Naive thymus-derived CD8-positive, alpha-beta T cell (primary cell): ENCODE measurements around the gene SAFB2. TPM values are rescaled to one million over a fixed set of nuclear protein-coding genes. Genes with fewer than 3 reads are reported as not detected.
A peak's percentile ranks its signal among the peaks of the same experiment; 100 is the strongest.

ENCODE experiments used
- ATAC-seq, 2 donors: fragments of 150-1000 bp; cut with Tn5 transposase in 1 of 2; sonication (Bioruptor Pico), chemical (Tn5 transposase) in 1 of 2; 1 replicate in 1 of 2; 2 replicates in 1 of 2; pipeline ENCODE4 v1.10.0; 2021; ENCODE audit warnings: mild to moderate bottlenecking in 2 of 2, moderate library complexity in 2 of 2
- POLR2A ChIA-PET: fragments of 350-600 bp; sonication (Branson Sonifier 250); formaldehyde crosslinking; loops from one replicate; lab custom pipeline; 2021; ENCODE audit warnings: antibody characterized with exemption; lab: Charles Lee
- DNase-seq, 10 donors: peaks; one replicate each; pipeline versions ENCODE4 v3.0.0 to v3.0.0-alpha.2; 2020 to 2022
- H3K27ac Mint-ChIP-seq, 10 donors: one replicate each; pipeline ENCODE4 v1.8.0; 2020 to 2022; ENCODE audit warnings: mild to moderate bottlenecking in 10 of 10, mixed read lengths in 10 of 10, moderate library complexity in 4 of 10, inconsistent platforms in 1 of 10
- H3K27me3 Mint-ChIP-seq, 5 donors: one replicate each; pipeline ENCODE4 v1.8.0; 2021 to 2022; ENCODE audit warnings: mixed read lengths in 5 of 5
- H3K36me3 Mint-ChIP-seq, 3 donors: one replicate each; pipeline ENCODE4 v1.8.0; 2020 to 2022; ENCODE audit warnings: mixed read lengths in 3 of 3, mild to moderate bottlenecking in 2 of 3, inconsistent platforms in 1 of 3
- H3K4me1 Mint-ChIP-seq, 4 donors: one replicate each; pipeline ENCODE4 v1.8.0; 2021 to 2022; ENCODE audit warnings: mixed read lengths in 4 of 4
- H3K4me3 Mint-ChIP-seq, 10 donors: one replicate each; pipeline ENCODE4 v1.8.0; 2020 to 2022; ENCODE audit warnings: mild to moderate bottlenecking in 10 of 10, mixed read lengths in 10 of 10, moderate library complexity in 6 of 10, inconsistent platforms in 1 of 10
- H3K9me3 Mint-ChIP-seq, 9 donors: one replicate each; pipeline ENCODE4 v1.8.0; 2020 to 2022; ENCODE audit warnings: mixed read lengths in 9 of 9, mild to moderate bottlenecking in 3 of 9, inconsistent platforms in 1 of 9, moderate library complexity in 1 of 9
- polyA plus RNA-seq, 3 donors: library from polyadenylated mRNA; unstranded; fragments of 300-500 nt; fragmentation: Illumina TruSeq; gene quantifications; one replicate each; pipeline ENCODE4 v1.2.3, GENCODE V29; 2021
- total RNA-seq, 8 experiments: library from RNA in 2 of 8; stranded (reverse) in 2 of 8; gene quantifications; one replicate each; pipeline ENCODE4 v1.2.3 and lab custom pipeline; 2021 to 2026

SAFB2 gene
- total and polyA plus RNA-seq, 5 experiments from 2014 or later, result 25.8 to 221 (median 47.4) TPM

DNA sequence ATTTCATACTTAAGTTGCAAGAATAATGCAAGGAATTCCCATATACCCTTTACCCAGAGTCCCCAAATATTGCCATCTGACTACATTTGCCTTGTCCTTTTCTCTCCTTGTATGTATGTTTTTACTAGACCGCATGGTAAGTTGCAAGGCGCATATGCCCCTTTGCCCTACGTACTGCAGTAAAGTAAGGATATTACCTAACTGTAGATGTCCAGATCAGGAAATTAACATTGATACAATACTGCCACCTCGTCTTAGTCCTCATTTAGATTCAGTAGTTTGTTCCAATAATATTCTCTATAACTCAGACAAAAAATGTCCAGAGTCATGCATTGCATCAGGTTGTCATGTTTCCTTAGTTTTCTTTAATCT is 9.7 kb upstream of the SAFB2 start:
- peaks cover 4 to 76% (median 9%) of the 10 kb centered on the region in 3 donors for H3K36me3 Mint-ChIP-seq
- peak overlapping the region in 7 of 10 donors; percentile 26 to 74 (median 46) for H3K27ac Mint-ChIP-seq
- no peaks in the 10 kb centered on the region for H3K27me3 Mint-ChIP-seq
- H3K4me3 Mint-ChIP-seq, result peak overlapping the region in 8 of 10 donors; percentile 7 to 57 (median 45)
- ATAC-seq (no peak), DNase-seq (no peak)
- no peaks in the 10 kb centered on the region for H3K9me3 Mint-ChIP-seq
- POLR2A ChIA-PET, result no interaction called here
- peaks cover 31 to 86% (median 74%) of the 10 kb centered on the region in 4 donors for H3K4me1 Mint-ChIP-seq

DNA sequence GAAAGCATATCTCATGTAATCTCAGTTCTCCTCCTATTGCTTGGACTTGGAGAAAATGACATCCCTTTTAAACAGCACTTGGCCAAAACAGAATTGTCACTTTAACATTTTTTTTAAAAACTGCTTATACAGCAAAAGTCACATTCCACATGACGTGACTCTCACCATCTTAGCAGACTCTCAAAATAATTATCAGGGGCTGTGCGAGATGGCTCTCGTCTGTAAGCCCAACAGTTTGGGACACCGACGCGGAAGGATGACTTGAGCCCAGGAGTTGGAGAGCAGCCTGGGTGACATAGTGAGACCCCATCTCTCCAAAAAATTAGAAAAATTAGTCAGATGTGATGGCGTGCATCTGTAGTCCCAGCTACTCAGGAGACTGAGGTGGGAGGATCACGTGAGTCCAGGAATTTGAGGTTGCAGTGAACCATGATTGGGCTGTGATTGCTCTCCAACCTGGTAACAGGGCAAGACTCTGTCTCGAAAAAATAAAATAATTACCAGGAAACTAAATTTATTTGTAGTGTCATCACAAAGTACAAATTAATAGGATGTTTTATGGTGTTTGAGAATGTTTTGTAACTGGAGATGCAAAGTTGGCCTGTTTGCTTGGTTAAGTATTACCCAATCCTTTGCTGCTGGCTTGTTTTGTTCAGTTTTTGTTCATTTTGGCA is 9.1 kb upstream of the SAFB2 start:
- peak overlapping the region in 7 of 10 donors; percentile 42 to 81 (median 53) for H3K27ac Mint-ChIP-seq

DNA sequence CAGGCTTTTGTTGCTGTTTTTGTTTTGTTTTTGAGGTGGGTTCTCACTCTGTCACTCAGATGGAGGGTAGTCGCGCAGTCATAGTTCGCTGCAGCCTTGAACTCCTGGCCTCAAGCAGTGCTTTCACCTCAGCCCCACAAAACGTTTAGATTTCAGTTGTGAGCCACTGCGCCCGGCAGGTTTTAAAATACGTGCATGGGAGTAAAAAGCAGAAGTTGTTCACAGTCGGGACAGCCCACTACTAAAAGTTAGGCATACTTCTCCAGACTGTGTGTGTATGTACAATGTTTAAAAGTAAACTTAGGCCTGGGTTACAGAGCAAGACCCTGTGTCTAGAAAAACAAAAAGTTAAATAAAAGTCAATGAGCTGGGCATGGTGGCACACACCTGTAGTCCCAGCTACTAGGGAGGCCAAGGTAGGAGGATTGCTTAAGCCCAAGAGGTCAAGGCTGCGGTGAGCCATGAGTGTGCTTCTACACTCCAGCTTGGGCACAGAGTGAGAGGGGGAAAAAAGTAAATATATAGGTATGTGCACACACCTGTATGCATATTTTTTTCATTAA is 6.4 kb upstream of the SAFB2 start:
- ATAC-seq (no peak), DNase-seq (no peak)
- POLR2A ChIA-PET, result no interaction called here
- Mint-ChIP-seq H3K4me1 (peaks cover 42 to 94% (median 84%) of the 10 kb centered on the region in 4 donors), H3K4me3 (peak overlapping the region in 9 of 10 donors; percentile 33 to 74 (median 64)), H3K27ac (peak overlapping the region in 9 of 10 donors; percentile 56 to 79 (median 72)), H3K9me3 (no peaks in the 10 kb centered on the region), H3K36me3 (peaks cover 11 to 83% (median 17%) of the 10 kb centered on the region in 3 donors), H3K27me3 (no peaks in the 10 kb centered on the region)

More for the DNA sequence above, 9.1 kb upstream of the SAFB2 start:
- no peak for ATAC-seq
- Mint-ChIP-seq H3K4me3 (peak overlapping the region; percentile 5 to 66 (median 41)), H3K27me3 (no peaks in the 10 kb centered on the region), H3K4me1 (peaks cover 31 to 90% (median 78%) of the 10 kb centered on the region in 4 donors), H3K36me3 (peaks cover 4 to 81% (median 9%) of the 10 kb centered on the region in 3 donors), H3K9me3 (no peaks in the 10 kb centered on the region)
- POLR2A ChIA-PET, result no interaction called here
- DNase-seq, result no peak

DNA sequence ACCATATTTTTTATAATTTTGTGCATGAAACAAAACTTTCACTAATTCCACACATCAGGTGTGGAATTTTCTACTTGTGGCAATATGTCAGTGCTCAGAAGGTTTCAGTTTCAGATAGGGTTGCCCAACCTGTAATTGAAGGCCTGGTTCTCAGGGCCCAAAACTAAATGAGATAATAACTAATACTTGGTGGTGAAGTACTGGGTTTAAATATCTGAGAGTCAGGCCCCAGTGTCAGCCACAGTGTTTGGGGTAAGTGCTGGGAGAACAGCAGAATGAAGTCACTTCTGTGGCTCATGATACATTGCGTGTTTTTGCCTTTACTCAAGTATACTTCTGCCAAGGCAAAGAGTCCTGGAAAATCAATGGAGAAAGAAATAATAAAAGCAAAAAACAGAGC is 5.9 kb upstream of the SAFB2 start:
- ATAC-seq (no peak), DNase-seq (no peak)
- POLR2A ChIA-PET, result no interaction called here
- peak overlapping the region in 6 of 10 donors; percentile 53 to 77 (median 67) for H3K27ac Mint-ChIP-seq
- H3K4me3 Mint-ChIP-seq, result peak overlapping the region; percentile 6 to 74 (median 60)
- peaks cover 11 to 83% (median 17%) of the 10 kb centered on the region in 3 donors for H3K36me3 Mint-ChIP-seq
- H3K27me3 Mint-ChIP-seq, result no peaks in the 10 kb centered on the region
- H3K9me3 Mint-ChIP-seq, result no peaks in the 10 kb centered on the region
- H3K4me1 Mint-ChIP-seq, result peaks cover 42 to 90% (median 81%) of the 10 kb centered on the region in 4 donors

DNA sequence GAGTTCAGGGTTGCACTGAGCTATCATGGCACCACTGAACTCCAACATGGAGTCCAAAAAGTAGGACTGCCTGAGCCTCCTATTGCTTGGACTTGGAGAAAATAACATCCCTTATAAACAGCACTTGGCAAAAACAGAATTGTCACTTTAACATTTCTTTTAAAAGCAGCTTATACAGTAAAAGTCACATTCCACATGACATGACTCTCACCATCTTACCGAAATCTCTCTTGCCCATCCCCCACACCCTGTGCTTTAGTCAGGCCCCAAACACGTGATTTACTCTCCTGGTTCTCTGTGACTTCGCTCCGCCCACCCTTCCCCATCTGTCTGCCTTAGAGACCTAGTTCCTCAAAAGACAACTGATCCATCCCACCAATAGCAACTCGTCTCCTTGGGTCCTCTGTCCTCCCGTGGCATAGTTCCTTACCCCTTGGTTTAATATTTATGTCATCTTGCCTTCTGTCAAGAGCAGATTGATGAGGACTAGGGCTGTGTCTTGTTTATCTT is 4.9 kb upstream of the SAFB2 start:
- peaks cover 0 to 3% (median 0%) of the 10 kb centered on the region in 5 donors for H3K27me3 Mint-ChIP-seq
- POLR2A ChIA-PET, result no interaction called here
- peaks cover 15 to 78% (median 20%) of the 10 kb centered on the region in 3 donors for H3K36me3 Mint-ChIP-seq
- DNase-seq, result peak in 1 of 10 donors; percentile 19
- H3K9me3 Mint-ChIP-seq, result no peaks in the 10 kb centered on the region
- no peak for ATAC-seq
- peak overlapping the region in 9 of 10 donors; percentile 37 to 86 (median 79) for H3K27ac Mint-ChIP-seq
- peaks cover 44 to 86% (median 75%) of the 10 kb centered on the region in 4 donors for H3K4me1 Mint-ChIP-seq
- H3K4me3 Mint-ChIP-seq, result peak overlapping the region in 9 of 10 donors; percentile 42 to 82 (median 59)

DNA sequence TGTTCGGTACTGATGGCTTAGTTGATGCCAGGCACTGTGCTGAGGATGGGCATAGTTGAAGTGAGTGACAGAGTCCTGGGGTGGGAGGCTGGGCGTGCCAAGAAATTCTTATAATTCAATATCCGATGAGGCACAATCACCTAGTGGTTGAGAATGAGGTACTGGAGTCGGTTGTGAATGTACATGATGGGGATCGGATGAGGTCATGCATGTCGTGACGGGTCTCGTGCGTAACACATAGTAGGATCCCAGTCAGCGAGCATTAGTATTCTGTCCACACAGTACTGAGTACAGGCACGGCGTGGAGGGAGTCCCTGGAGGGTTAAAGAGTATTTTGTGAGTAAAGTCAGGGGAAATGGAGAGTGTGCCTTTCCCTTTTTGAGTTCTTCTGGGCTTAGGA is 3.1 kb upstream of the SAFB2 start:
- ATAC-seq, result no peak
- H3K36me3 Mint-ChIP-seq, result peaks cover 15 to 68% (median 24%) of the 10 kb centered on the region in 3 donors
- peaks cover 40 to 80% (median 70%) of the 10 kb centered on the region in 4 donors for H3K4me1 Mint-ChIP-seq
- H3K9me3 Mint-ChIP-seq, result no peaks in the 10 kb centered on the region
- POLR2A ChIA-PET, result interaction anchor here (5.4 kb wide), 1 partner anchor 61 kb away, joined by 40 read pairs; no protein-coding TSS in a partner anchor
- DNase-seq, result no peak
- H3K4me3 Mint-ChIP-seq, result peak overlapping the region; percentile 91 to 100 (median 100)
- peak overlapping the region in 9 of 10 donors; percentile 73 to 100 (median 96) for H3K27ac Mint-ChIP-seq
- peaks cover 0 to 3% (median 0%) of the 10 kb centered on the region in 5 donors for H3K27me3 Mint-ChIP-seq

DNA sequence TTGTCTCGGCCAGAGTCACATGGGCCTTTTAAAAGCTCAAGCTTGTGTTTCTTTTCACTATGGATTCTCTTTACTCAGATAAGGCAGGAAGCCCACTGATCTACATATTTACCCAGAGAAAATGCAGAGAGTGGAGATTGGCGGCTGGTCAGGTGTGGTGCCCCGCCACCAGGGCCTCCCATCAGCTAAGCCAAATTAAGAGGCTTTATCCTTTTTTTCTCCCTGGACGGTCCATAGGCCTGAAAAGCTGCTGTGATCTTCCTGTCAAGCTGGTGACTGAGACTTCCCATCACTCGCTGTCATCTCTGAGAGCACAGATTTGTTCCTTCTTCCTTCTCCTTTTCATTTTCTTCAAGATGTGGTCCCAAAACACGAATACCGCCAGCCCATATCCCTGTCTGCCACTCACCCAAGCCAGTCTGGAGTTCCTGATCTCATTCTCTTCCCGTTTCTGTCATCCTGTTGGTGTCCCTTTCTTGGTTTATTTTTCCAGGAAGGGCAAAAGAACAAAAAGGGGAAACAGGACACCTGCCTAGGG is 2.2 kb upstream of the SAFB2 start:
- no peaks in the 10 kb centered on the region for H3K9me3 Mint-ChIP-seq
- ATAC-seq (no peak), DNase-seq (no peak)
- peaks cover 0 to 3% (median 0%) of the 10 kb centered on the region in 5 donors for H3K27me3 Mint-ChIP-seq
- H3K36me3 Mint-ChIP-seq, result peaks cover 15 to 67% (median 24%) of the 10 kb centered on the region in 3 donors
- peak overlapping the region; percentile 91 to 100 (median 100) for H3K4me3 Mint-ChIP-seq
- POLR2A ChIA-PET, result interaction anchor here (0.6 to 5.4 kb wide), 4 partner anchors 9 to 65 kb away, joined by 3 to 40 read pairs (median 5); partner anchors contain the start of gene RPL36
- H3K27ac Mint-ChIP-seq, result peak overlapping the region; percentile 85 to 100 (median 96)
- peaks cover 45 to 83% (median 74%) of the 10 kb centered on the region in 4 donors for H3K4me1 Mint-ChIP-seq

DNA sequence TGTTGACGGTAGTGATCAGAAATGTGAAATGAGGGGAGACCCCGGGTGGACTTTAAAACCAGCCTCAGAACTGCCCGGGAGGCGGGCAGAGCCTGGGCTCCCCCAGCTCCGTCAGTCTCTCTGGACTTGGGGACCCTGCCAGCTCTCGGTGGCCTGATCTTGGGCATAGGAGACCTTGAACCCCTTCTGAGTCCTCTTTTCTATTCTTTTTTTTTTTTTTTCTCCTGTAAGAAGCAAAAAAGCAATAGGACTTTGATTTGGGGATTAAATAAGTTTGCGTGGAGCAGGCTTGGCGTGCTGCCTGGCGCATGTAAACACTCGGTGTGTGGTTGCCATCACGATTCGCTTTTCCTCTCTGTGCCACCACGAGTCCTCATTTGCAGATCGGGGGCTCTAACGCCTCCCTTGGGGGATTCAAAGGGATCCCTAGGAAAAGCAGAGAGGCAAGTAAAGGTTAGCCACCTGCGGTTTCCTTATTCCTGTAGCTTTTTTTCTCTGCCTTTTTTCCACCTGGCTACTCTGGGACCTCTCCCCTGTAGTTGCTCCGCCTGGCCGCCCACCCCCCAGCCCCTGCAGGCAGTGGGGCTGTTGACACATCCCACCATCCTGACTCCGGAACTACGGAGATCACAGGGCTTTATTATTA is 1.6 kb upstream of the SAFB2 start:
- Mint-ChIP-seq H3K4me1 (peaks cover 45 to 82% (median 75%) of the 10 kb centered on the region in 4 donors), H3K36me3 (peaks cover 15 to 65% (median 24%) of the 10 kb centered on the region in 3 donors), H3K27ac (peak overlapping the region; percentile 85 to 100 (median 96)), H3K27me3 (peaks cover 0 to 3% (median 0%) of the 10 kb centered on the region in 5 donors), H3K9me3 (no peaks in the 10 kb centered on the region), H3K4me3 (peak overlapping the region; percentile 91 to 100 (median 100))
- POLR2A ChIA-PET, result interaction anchor here (0.6 to 5.4 kb wide), 8 partner anchors 9 to 893 kb away, joined by 3 to 40 read pairs (median 4); partner anchors contain the start of gene RPL36
- DNase-seq (peak in 8 of 10 donors; percentile 15 to 68 (median 30)), ATAC-seq (no peak)

DNA sequence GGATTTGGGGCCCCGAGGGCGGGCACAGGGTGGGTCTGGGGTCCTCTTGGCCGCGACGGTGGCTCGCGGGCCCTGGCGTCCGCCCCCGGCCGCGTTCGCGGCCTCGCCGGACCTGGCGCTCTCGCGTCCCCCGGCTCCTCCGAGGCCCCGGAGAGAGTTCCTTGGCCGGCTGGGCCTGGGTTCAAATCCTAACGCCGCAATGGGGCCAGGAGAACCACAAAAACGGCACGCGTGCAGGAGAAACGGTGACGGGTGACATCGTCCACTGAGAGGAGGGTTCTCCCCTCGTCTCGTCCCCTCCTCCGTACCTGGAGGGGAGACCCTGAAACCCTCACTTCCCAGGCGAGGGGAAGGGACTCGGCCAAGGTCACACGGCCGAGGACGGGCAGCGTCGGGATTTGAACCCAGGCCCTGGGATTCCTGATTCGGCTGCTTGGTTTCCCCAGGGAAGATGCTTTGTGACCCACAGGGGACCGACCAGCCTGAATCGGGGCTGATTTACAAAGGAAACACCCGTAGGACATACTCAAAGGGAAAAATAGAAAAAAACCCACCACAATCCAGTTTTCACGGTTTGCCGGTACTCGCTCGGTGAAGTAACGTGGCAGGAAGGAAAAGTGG is 931 bp upstream of the SAFB2 start:
- peak overlapping the region; percentile 99 to 100 (median 100) for H3K27ac Mint-ChIP-seq
- peaks cover 15 to 65% (median 25%) of the 10 kb centered on the region in 3 donors for H3K36me3 Mint-ChIP-seq
- H3K4me1 Mint-ChIP-seq, result peaks cover 48 to 82% (median 75%) of the 10 kb centered on the region in 4 donors
- POLR2A ChIA-PET, result interaction anchor here (0.7 to 5.4 kb wide), 17 partner anchors 8 to 1152 kb away, joined by 3 to 41 read pairs (median 5); partner anchors contain the start of genes CATSPERD, HSD11B1L, KDM4B and LONP1
- H3K27me3 Mint-ChIP-seq, result peaks cover 0 to 3% (median 0%) of the 10 kb centered on the region in 5 donors
- H3K9me3 Mint-ChIP-seq, result no peaks in the 10 kb centered on the region
- ATAC-seq (no peak), DNase-seq (peak in 4 of 10 donors; percentile 21 to 67 (median 22))
- peak overlapping the region; percentile 99 to 100 (median 100) for H3K4me3 Mint-ChIP-seq

DNA sequence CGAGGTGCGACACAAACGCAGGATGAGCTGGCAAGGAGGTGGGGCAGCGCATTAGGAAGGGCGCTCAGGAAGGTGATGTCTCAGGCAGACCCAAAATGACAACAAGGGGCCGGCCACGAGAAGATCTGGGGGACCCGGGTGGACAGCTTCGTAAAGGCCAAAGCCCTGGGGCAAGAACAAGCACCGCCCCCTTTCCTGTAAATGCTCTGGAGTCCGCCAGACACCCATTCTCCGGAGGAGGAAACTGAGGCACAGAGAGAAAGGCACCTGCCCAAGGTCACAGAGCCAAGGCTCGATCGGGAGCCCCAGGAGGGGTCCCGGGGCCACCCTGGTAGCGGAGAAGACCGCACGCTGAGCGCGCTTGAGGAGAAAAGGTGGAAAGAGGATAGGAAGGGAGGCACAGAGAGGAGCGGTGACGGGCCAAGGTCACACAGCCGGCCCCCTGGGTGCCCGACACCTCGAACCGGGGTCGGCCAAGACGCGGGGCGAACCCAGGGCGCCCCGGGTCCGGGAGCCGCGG is 571 bp downstream of the SAFB2 start:
- no peak for ATAC-seq
- H3K27ac Mint-ChIP-seq, result peak overlapping the region; percentile 94 to 100 (median 100)
- POLR2A ChIA-PET, result interaction anchor here (1.0 to 5.4 kb wide), 15 partner anchors 13 to 653 kb away, joined by 3 to 41 read pairs (median 5); partner anchors contain the start of genes CATSPERD, DUS3L, HSD11B1L and KDM4B

More for the DNA sequence above, 571 bp downstream of the SAFB2 start:
- Mint-ChIP-seq H3K36me3 (peaks cover 11 to 66% (median 20%) of the 10 kb centered on the region in 3 donors), H3K9me3 (no peaks in the 10 kb centered on the region), H3K27me3 (peaks cover 0 to 3% (median 0%) of the 10 kb centered on the region in 5 donors), H3K4me3 (peak overlapping the region; percentile 95 to 100 (median 100)), H3K4me1 (peaks cover 42 to 82% (median 70%) of the 10 kb centered on the region in 4 donors)
- peak in 4 of 10 donors; percentile 13 to 26 (median 18) for DNase-seq
